PC-9 (cell line): Measurements from ENCODE around the gene PCNP. TPM values are rescaled to one million over a fixed set of nuclear protein-coding genes. Genes with fewer than 3 reads are reported as not detected.

Experiments used
- BruUV-seq: library from RNA; stranded (reverse); fragments of 400-500 nt; replicated peaks from 2 replicates; lab custom pipeline; 2021; lab: Mats Ljungman, UMichigan
- CTCF ChIA-PET: fragments of 300-600 bp; sonication (Branson Sonifier 250); formaldehyde crosslinking; loops from one replicate; lab custom pipeline; 2022; ENCODE audit warnings: antibody characterized with exemption; lab: Charles Lee
- POLR2A ChIA-PET: fragments of 300-600 bp; sonication (Branson Sonifier 250); formaldehyde crosslinking; loops from one replicate; lab custom pipeline; 2022; ENCODE audit warnings: antibody characterized with exemption; ENCODE audit not compliant: unreplicated experiment; lab: Charles Lee
- DNase-seq, 2 experiments: peaks; one replicate each; pipeline versions ENCODE4 v3.0.0 to v3.0.0-alpha.2; 2015 to 2022; ENCODE audit warnings: mixed read lengths in 1 of 2
- H2AFZ ChIP-seq: fragments of 200-600 bp; sonication (generic); 2 replicates; pipeline ENCODE4 v1.8.1; 2017; ENCODE audit warnings: antibody characterized with exemption
- H3F3A ChIP-seq: fragments of 200-600 bp; sonication (generic); 2 replicates; pipeline ENCODE4 v1.8.1; 2017; ENCODE audit warnings: antibody characterized with exemption, mild to moderate bottlenecking, low read depth; ENCODE audit not compliant: insufficient read depth
- H3K27ac ChIP-seq: fragments of 200-600 bp; sonication (generic); 2 replicates; pipeline ENCODE4 v1.6.1; 2016; ENCODE audit warnings: mixed run types
- H3K27me3 ChIP-seq: fragments of 200-600 bp; sonication (generic); 2 replicates; pipeline ENCODE4 v1.6.1; 2016; ENCODE audit warnings: low read depth, mixed run types; ENCODE audit not compliant: insufficient read depth
- H3K36me3 ChIP-seq: fragments of 200-600 bp; sonication (generic); 2 replicates; pipeline ENCODE4 v1.6.1; 2016; ENCODE audit warnings: low read depth, mixed run types
- H3K4me1 ChIP-seq: fragments of 200-600 bp; sonication (generic); replicated peaks from 2 replicates; pipeline ENCODE4 v1.6.1; 2016; ENCODE audit warnings: mixed run types; ENCODE audit not compliant: insufficient read depth
- H3K4me2 ChIP-seq: fragments of 200-600 bp; sonication (generic); 2 replicates; pipeline ENCODE4 v1.6.1; 2017; ENCODE audit warnings: mixed run types
- H3K4me3 ChIP-seq: fragments of 200-600 bp; sonication (generic); 2 replicates; pipeline ENCODE4 v1.6.1; 2016; ENCODE audit warnings: mixed run types
- H3K79me2 ChIP-seq: fragments of 200-600 bp; sonication (generic); 2 replicates; pipeline ENCODE4 v1.6.1; 2017; ENCODE audit warnings: low read depth, mixed run types
- H3K9me2 ChIP-seq: fragments of 200-600 bp; sonication (generic); 2 replicates; pipeline ENCODE4 v1.8.1; 2017; ENCODE audit warnings: mild to moderate bottlenecking; ENCODE audit not compliant: insufficient read depth
- H3K9me3 ChIP-seq: fragments of 200-600 bp; sonication (generic); 2 replicates; pipeline ENCODE4 v1.8.1; 2016; ENCODE audit warnings: low read depth; ENCODE audit not compliant: insufficient read depth
- H4K20me1 ChIP-seq: fragments of 200-600 bp; sonication (generic); 2 replicates; pipeline ENCODE4 v1.8.1; 2017; ENCODE audit not compliant: insufficient read depth
- CTCF ChIP-seq: fragments of 200-600 bp; sonication (generic); conservative IDR thresholded peaks from 2 replicates; pipeline ENCODE4 v1.6.1; 2017; ENCODE audit warnings: mixed run types, antibody characterized with exemption, mild to moderate bottlenecking, moderate library complexity
- EZH2 ChIP-seq: fragments of 200-600 bp; sonication (generic); IDR thresholded peaks from 2 replicates; pipeline ENCODE4 v1.8.0; 2017; ENCODE audit warnings: antibody characterized with exemption, low read depth
- intact Hi-C: fragments of 100-400 bp; cut with micrococcal nuclease; formaldehyde crosslinking; loops from one replicate; pipeline ENCODE4 v1.10.0; 2022; ENCODE audit not compliant: unreplicated experiment
- total RNA-seq: library from RNA; stranded (reverse); gene quantifications from 2 replicates; pipeline ENCODE4 v1.2.3, GENCODE V29; 2021

Gene PCNP
- total RNA-seq, 1 experiment from 2014 or later = 223 TPM

- Histone ChIP-seq H3K4me3 (no peak overlapping the region), H3K27ac (no peak overlapping the region), H3F3A (no peaks in the 10 kb centered on the region), H2AFZ (no peak overlapping the region), H3K36me3 (no peaks in the 10 kb centered on the region), H3K27me3 (peaks cover 5% of the 10 kb centered on the region), H4K20me1 (no peaks in the 10 kb centered on the region), H3K9me3 (no peaks in the 10 kb centered on the region), H3K79me2 (no peaks in the 10 kb centered on the region), H3K4me1 (no peaks in the 10 kb centered on the region), H3K9me2 (no peaks in the 10 kb centered on the region), H3K4me2 (no peak overlapping the region)
- TF ChIP-seq EZH2 (no peak), CTCF (no peak)
- CTCF ChIA-PET = no interaction called here
- no peak for DNase-seq
- BruUV-seq = no TSS peak
- intact Hi-C loops = no loop called here
- POLR2A ChIA-PET = no interaction called here
These were observed 46.1 kb upstream of the PCNP start for GRCh38 chr3:101527906-101528305.

- Histone ChIP-seq H2AFZ (no peak overlapping the region), H3K4me1 (no peaks in the 10 kb centered on the region), H3K27me3 (peaks cover 15% of the 10 kb centered on the region), H3K9me2 (no peaks in the 10 kb centered on the region), H3F3A (no peaks in the 10 kb centered on the region), H3K4me2 (no peak overlapping the region), H4K20me1 (no peaks in the 10 kb centered on the region), H3K4me3 (no peak overlapping the region), H3K27ac (no peak overlapping the region), H3K9me3 (no peaks in the 10 kb centered on the region), H3K36me3 (no peaks in the 10 kb centered on the region), H3K79me2 (no peaks in the 10 kb centered on the region)
- BruUV-seq = no TSS peak
- no peak for TF ChIP-seq CTCF
- no peak for TF ChIP-seq EZH2
- POLR2A ChIA-PET = no interaction called here
- DNase-seq = no peak
- intact Hi-C loops = no loop called here
- CTCF ChIA-PET = interaction anchor here (1.0 kb wide), 1 partner anchor 9 kb away, joined by 3 read pairs; no protein-coding TSS in a partner anchor
These were observed 43.9 kb upstream of the PCNP start for GRCh38 chr3:101529816-101530685.

GRCh38 chr3:101530686-101531047, 43.3 kb upstream of the PCNP start:
- no peak overlapping the region for H3K27ac ChIP-seq
- intact Hi-C loops = no loop called here
- BruUV-seq = no TSS peak
- no peak for TF ChIP-seq EZH2
- no peak for TF ChIP-seq CTCF
- no peak overlapping the region for H3K4me3 ChIP-seq
- no peak overlapping the region for H2AFZ ChIP-seq
- no peaks in the 10 kb centered on the region for H4K20me1 ChIP-seq
- no peaks in the 10 kb centered on the region for H3K4me1 ChIP-seq
- POLR2A ChIA-PET = no interaction called here
- H3K79me2 ChIP-seq = no peaks in the 10 kb centered on the region
- H3K36me3 ChIP-seq = no peaks in the 10 kb centered on the region
- H3F3A ChIP-seq = no peaks in the 10 kb centered on the region
- DNase-seq = no peak
- no peak overlapping the region for H3K4me2 ChIP-seq
- H3K9me3 ChIP-seq = no peaks in the 10 kb centered on the region
- peaks cover 15% of the 10 kb centered on the region for H3K27me3 ChIP-seq
- CTCF ChIA-PET = interaction anchor here (1.0 kb wide), 1 partner anchor 10 kb away, joined by 3 read pairs; no protein-coding TSS in a partner anchor
- no peaks in the 10 kb centered on the region for H3K9me2 ChIP-seq
